KOPT-K1 (cell line): ENCODE results near the gene GAPDHS.

Experiments used
- H3K27ac ChIP-seq: fragments of 200-600 bp; sonication (generic); 2 replicates; pipeline ENCODE4 v1.5.1; 2016; ENCODE audit warnings: antibody characterized with exemption, mild to moderate bottlenecking, low read depth, low read length; ENCODE audit not compliant: poor library complexity, severe bottlenecking
- H3K36me3 ChIP-seq: fragments of 200-600 bp; sonication (generic); 2 replicates; pipeline ENCODE4 v1.5.1; 2017; ENCODE audit warnings: antibody characterized with exemption, mild to moderate bottlenecking, low read length, moderate library complexity; ENCODE audit not compliant: insufficient read depth
- H3K9me3 ChIP-seq: fragments of 200-600 bp; sonication (generic); 2 replicates; pipeline ENCODE4 v1.5.1; 2017; ENCODE audit warnings: antibody characterized with exemption, low read length, mild to moderate bottlenecking; ENCODE audit not compliant: insufficient read depth, poor library complexity, severe bottlenecking

GAPDHS gene

GRCh38 chr19:35521124-35521743 is 12.0 kb upstream of the GAPDHS start:
- Histone ChIP-seq H3K27ac (no peak overlapping the region), H3K36me3 (no peaks in the 10 kb centered on the region), H3K9me3 (no peaks in the 10 kb centered on the region)

- Histone ChIP-seq H3K27ac (no peak overlapping the region), H3K9me3 (no peaks in the 10 kb centered on the region), H3K36me3 (no peaks in the 10 kb centered on the region)
These were observed 10.4 kb upstream of the GAPDHS start for GRCh38 chr19:35522745-35523327.

- Histone ChIP-seq H3K27ac (no peak overlapping the region), H3K36me3 (no peaks in the 10 kb centered on the region), H3K9me3 (no peaks in the 10 kb centered on the region)
These were observed 8.9 kb upstream of the GAPDHS start for GRCh38 chr19:35524181-35524837.

GRCh38 chr19:35525873-35526272 is 7.4 kb upstream of the GAPDHS start:
- Histone ChIP-seq H3K27ac (no peak overlapping the region), H3K36me3 (no peaks in the 10 kb centered on the region), H3K9me3 (no peaks in the 10 kb centered on the region)

- H3K27ac ChIP-seq: no peak within 1 kb of the TSS
- no peaks in the 10 kb centered on the region for H3K9me3 ChIP-seq
- H3K36me3 ChIP-seq: no peaks in the 10 kb centered on the region
These were observed 4.8 kb upstream of the GAPDHS start, which contains the start of gene SBSN for GRCh38 chr19:35528218-35529038. TSS of gene SBSN (minus strand) at chr19:35528311. CDS start at chr19:35528281, 30 bp downstream.

GRCh38 chr19:35529241-35530218 is 3.7 kb upstream of the GAPDHS start:
- Histone ChIP-seq H3K9me3 (no peaks in the 10 kb centered on the region), H3K36me3 (no peaks in the 10 kb centered on the region), H3K27ac (no peak overlapping the region)

- no peaks in the 10 kb centered on the region for H3K9me3 ChIP-seq
- no peak overlapping the region for H3K27ac ChIP-seq
- H3K36me3 ChIP-seq: no peaks in the 10 kb centered on the region
These were observed 2.0 kb upstream of the GAPDHS start for GRCh38 chr19:35531291-35531690.

GRCh38 chr19:35533822-35534392 is 651 bp downstream of the GAPDHS start:
- Histone ChIP-seq H3K27ac (no peak overlapping the region), H3K36me3 (no peaks in the 10 kb centered on the region)

GRCh38 chr19:35534803-35535480 is 1.7 kb downstream of the GAPDHS start:
- Histone ChIP-seq H3K36me3 (no peaks in the 10 kb centered on the region), H3K27ac (no peak overlapping the region), H3K9me3 (no peaks in the 10 kb centered on the region)

More at GRCh38 chr19:35533822-35534392, 651 bp downstream of the GAPDHS start:
- H3K9me3 ChIP-seq: no peaks in the 10 kb centered on the region

GRCh38 chr19:35539314-35539713 is 6.1 kb downstream of the GAPDHS start:
- no peak overlapping the region for H3K27ac ChIP-seq
- H3K9me3 ChIP-seq: no peaks in the 10 kb centered on the region
- no peaks in the 10 kb centered on the region for H3K36me3 ChIP-seq

GRCh38 chr19:35539850-35540249 is 6.6 kb downstream of the GAPDHS start:
- Histone ChIP-seq H3K36me3 (no peaks in the 10 kb centered on the region), H3K9me3 (no peaks in the 10 kb centered on the region), H3K27ac (no peak overlapping the region)

- Histone ChIP-seq H3K36me3 (no peaks in the 10 kb centered on the region), H3K9me3 (no peaks in the 10 kb centered on the region), H3K27ac (no peak overlapping the region)
These were observed 7.2 kb downstream of the GAPDHS start for GRCh38 chr19:35540356-35540927.

GRCh38 chr19:35542209-35542608 is 9.0 kb downstream of the GAPDHS start:
- H3K27ac ChIP-seq: no peak overlapping the region
- H3K9me3 ChIP-seq: no peaks in the 10 kb centered on the region
- H3K36me3 ChIP-seq: no peaks in the 10 kb centered on the region
